Fibroblast of pulmonary artery (primary cell): ENCODE data around the gene CD4.

Source experiments
- DNase-seq: peaks from one replicate; pipeline ENCODE4 v3.0.0-alpha.2; 2010; ENCODE audit warnings: low read depth
- H3K4me3 ChIP-seq: replicated peaks from 2 replicates; pipeline ENCODE4 v1.5.1; 2011; ENCODE audit warnings: low read depth, mild to moderate bottlenecking, control low read depth, low read length, moderate library complexity
- TF ChIP-seq, protein P1 (sequence below): IDR thresholded peaks from 2 replicates; pipeline ENCODE4 v1.5.1; 2011; ENCODE audit warnings: mild to moderate bottlenecking, control low read depth, low read length, inconsistent platforms; ENCODE audit errors: missing control alignments

CD4 gene

DNA sequence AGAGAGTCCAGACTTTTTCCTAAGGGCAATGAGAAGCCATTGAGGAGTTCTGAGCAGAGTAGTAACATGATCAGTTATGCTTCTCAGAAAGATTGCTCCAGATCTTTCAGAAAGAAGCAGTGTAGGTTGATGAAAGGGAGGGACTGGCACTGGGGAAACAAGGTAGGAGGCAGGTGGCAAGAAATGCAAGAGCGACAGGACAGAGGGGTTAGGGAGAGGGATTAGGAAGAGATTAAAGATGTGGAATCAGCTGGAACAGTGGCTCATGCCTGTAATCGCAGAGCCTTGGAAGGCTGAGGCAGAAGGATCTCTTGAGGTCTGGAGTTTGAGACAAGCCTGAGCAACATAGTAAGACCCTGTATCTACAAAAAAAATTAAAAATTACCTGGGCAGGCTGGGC, 58.3 kb downstream of the CD4 start:
- TF ChIP-seq, protein P1, sequence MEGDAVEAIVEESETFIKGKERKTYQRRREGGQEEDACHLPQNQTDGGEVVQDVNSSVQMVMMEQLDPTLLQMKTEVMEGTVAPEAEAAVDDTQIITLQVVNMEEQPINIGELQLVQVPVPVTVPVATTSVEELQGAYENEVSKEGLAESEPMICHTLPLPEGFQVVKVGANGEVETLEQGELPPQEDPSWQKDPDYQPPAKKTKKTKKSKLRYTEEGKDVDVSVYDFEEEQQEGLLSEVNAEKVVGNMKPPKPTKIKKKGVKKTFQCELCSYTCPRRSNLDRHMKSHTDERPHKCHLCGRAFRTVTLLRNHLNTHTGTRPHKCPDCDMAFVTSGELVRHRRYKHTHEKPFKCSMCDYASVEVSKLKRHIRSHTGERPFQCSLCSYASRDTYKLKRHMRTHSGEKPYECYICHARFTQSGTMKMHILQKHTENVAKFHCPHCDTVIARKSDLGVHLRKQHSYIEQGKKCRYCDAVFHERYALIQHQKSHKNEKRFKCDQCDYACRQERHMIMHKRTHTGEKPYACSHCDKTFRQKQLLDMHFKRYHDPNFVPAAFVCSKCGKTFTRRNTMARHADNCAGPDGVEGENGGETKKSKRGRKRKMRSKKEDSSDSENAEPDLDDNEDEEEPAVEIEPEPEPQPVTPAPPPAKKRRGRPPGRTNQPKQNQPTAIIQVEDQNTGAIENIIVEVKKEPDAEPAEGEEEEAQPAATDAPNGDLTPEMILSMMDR: no peak
- no peak overlapping the region for H3K4me3 ChIP-seq
- no peak for DNase-seq

DNA sequence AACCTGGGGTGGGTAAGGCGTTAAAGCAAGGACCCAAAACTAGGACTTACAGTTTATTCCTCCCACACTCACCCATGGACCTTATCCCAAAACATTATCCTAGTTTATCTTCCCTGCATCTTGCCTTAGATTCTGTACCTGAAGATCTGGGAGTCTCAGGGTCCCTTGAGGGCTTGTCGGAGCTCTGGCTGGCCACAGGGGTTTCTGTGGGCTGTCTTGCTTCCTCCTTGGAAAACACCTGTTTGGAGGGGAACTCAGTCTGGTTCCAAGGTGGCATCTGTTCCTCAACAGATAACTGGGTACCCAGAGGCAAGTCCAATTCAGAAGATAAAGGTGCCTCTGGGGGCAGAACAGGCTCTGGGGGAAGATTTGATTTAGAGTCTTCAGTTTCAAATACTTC, 60.1 kb downstream of the CD4 start:
- TF ChIP-seq, protein P1: no peak
- no peak for DNase-seq
- no peak overlapping the region for H3K4me3 ChIP-seq

DNA sequence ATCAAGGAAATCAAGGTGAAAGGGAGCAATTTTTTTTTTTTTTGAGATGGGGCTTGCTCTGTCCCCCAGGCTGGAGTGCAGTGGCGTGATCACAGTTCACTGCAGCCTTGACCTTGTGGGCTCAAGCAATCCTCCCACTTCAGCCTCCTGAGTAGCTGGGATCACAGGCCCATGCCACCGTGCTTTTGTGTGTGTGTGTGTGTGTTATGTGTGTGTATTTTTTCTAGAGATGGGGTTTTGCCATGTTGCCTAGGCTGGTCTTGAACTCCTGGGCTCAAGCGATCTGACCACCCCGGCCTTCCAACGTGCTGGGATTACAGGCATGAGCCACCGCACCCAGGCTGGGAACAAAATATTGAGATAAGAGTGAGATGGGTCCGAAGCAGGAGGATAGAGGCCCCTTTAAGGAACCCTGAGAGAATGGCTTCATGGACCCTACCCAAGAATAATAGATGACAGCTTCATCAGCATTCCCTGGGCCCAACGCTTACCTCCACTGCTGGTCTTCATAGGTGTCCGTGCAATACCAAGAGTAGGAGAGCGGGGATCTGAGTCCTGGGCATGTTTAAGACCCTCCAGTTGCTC, 60.7 kb downstream of the CD4 start:
- no peak for DNase-seq
- H3K4me3 ChIP-seq: peak overlapping the region; percentile 68
- TF ChIP-seq, protein P1: no peak

DNA sequence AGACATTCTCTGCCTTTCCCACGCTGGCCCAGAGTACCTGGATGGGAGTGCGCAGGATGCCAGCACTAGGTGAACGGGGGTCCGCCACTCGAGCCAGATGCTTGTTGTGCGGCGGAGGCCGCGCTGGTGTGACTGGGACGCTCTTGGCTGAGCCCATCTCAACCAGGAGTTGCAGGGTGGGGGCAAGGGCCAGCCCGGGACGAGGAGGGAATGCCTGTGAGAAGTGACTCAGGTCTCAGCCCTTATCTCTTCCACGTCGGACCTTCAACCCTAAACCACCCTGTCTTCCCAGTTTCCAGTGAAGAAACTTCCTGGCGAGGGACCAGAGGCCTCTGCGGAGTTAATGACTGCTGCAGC, 61.4 kb downstream of the CD4 start:
- TF ChIP-seq, protein P1: no peak
- DNase-seq: no peak
- H3K4me3 ChIP-seq: peak overlapping the region; percentile 68

DNA sequence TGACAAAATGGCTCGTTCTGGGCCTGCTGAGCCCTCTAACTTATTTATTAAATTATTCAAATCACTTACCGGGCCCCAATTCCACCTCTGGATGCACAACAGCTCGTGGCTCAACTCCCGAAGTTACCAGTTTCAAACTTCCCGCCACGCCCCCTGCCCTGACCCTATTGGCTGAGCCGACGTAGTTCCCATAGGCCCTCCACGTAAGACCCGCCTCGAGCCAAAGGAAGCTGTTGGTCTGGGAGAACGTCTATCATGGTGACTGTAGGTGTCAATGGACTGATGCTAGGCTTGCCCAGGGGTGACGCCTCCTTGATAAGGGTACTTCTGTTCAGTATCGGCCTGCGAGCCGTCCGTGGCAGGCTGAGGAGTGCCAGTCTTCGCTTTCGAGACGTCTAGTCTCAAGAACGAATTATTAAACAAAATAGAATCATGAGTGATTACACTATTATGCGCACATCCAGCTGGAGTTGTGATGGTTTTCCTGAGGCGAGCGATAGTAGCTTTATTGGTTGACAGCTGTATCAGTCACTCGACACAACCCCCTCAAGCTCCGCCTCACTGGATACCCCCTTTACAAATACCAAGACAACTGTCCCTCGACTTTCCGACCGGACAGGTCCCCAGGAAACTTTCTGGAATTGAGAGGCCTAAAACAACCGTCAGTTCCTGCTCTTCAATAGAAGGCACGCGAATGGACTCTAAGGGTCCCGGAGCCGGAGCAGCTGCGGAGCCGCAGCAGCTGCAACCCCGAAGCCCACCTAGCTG, 62.0 kb downstream of the CD4 start, which contains the start of gene CDCA3:
CDCA3 (minus strand) TSS at position 134 of the 768 bp plus-strand sequence. CDS start 334 bp downstream, outside the sequence.
- TF ChIP-seq, protein P1: no peak
- H3K4me3 ChIP-seq: peak within 1 kb of the TSS; percentile 68

DNA sequence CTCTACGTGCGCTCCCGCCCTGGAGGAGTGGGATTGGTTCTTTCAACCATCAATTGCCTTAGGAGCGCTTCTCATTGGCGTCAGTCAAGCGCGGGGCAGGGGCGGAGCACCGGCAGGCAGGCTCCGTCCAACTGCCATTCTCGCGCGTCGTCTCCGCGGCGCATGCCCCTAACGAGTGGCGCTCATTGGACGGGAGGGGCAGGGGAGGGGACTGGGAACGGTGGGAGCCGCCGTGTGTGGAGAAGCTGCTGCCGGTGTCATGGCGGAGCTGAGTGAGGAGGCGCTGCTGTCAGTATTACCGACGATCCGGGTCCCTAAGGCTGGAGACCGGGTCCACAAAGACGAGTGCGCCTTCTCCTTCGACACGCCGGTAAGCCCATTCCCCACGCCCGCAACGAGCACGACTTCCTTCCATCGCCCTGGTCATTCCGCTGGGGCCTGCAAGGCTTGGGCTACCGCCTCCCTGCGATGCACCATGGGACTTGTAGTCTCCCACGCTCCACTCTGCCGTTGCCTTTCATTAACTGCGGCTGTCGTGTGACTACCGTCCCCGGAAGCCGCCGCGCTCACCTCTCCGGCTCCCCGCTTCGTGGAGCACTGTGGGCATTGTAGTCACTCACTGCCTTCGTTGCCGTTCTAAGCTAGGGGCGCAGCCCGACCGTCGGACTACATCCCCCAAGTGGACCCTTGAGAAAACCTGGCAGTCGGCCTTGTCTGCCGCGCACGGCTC, 62.8 kb downstream of the CD4 start, which contains the start of gene USP5:
USP5 (plus strand) TSS at position 230 of the 730 bp plus-strand sequence; CDS start at position 260, 30 bp downstream.
- peak; percentile 100 for DNase-seq
- TF ChIP-seq, protein P1: no peak

More for the DNA sequence above, 62.0 kb downstream of the CD4 start, which contains the start of gene CDCA3:
- peak; percentile 99 for DNase-seq

More for the DNA sequence above, 62.8 kb downstream of the CD4 start, which contains the start of gene USP5:
- peak within 1 kb of the TSS; percentile 68 for H3K4me3 ChIP-seq
